Frontal cortex (tissue), 4 donors: ENCODE results near the gene CLDN2. TPM values are rescaled to one million over a fixed set of nuclear protein-coding genes. Genes with fewer than 3 reads are reported as not detected.

Source experiments
- DNase-seq, 2 donors: peaks; one replicate each; pipeline ENCODE4 v3.0.0; 2012; ENCODE audit warnings: low spot score in 2 of 2
- FAIRE-seq: peaks from 2 replicates; lab custom pipeline; 2012; peaks lifted over from hg19 to GRCh38; lab: Jason Lieb, UNC
- total RNA-seq: library from RNA; depleted of rRNA; stranded (reverse); fragments of >200 nt; gene quantifications from one replicate; pipeline ENCODE4 v1.2.3, GENCODE V29; 2014
- donor health status: control.
- donor health status: control.
- donor health status: control.

The CLDN2 gene
- total RNA-seq, 1 donor from 2014 or later, result not detected

- DNase-seq (no peak), FAIRE-seq (no peak)
Measured at GRCh38 chrX:106917830-106918500, 2.2 kb upstream of the CLDN2 start.

GRCh38 chrX:106921637-106922036 is 1.4 kb downstream of the CLDN2 start:
- no peak for DNase-seq
- FAIRE-seq, result no peak

- FAIRE-seq (no peak), DNase-seq (no peak)
Measured at GRCh38 chrX:106927023-106927422, 6.8 kb downstream of the CLDN2 start.

- DNase-seq (no peak), FAIRE-seq (no peak)
Measured at GRCh38 chrX:106927700-106928099, 7.5 kb downstream of the CLDN2 start.

GRCh38 chrX:106928227-106928626 is 8.0 kb downstream of the CLDN2 start:
- no peak for DNase-seq
- no peak for FAIRE-seq

GRCh38 chrX:106931831-106932491 is 11.8 kb downstream of the CLDN2 start:
- no peak for FAIRE-seq
- DNase-seq, result no peak

- DNase-seq (no peak), FAIRE-seq (no peak)
Measured at GRCh38 chrX:106932492-106932923, 12.3 kb downstream of the CLDN2 start.

GRCh38 chrX:106932960-106933537 is 12.8 kb downstream of the CLDN2 start:
- DNase-seq (no peak), FAIRE-seq (no peak)

GRCh38 chrX:106933538-106933961 is 13.3 kb downstream of the CLDN2 start:
- DNase-seq, result no peak
- no peak for FAIRE-seq

- FAIRE-seq (no peak), DNase-seq (no peak)
Measured at GRCh38 chrX:106935175-106935574, 15.0 kb downstream of the CLDN2 start.

- DNase-seq, result no peak
- FAIRE-seq, result no peak
Measured at GRCh38 chrX:106936246-106936645, 16.0 kb downstream of the CLDN2 start.

GRCh38 chrX:106939566-106939965 is 19.4 kb downstream of the CLDN2 start:
- FAIRE-seq (no peak), DNase-seq (no peak)

- DNase-seq, result no peak
- FAIRE-seq, result no peak
Measured at GRCh38 chrX:106940068-106940467, 19.9 kb downstream of the CLDN2 start.

GRCh38 chrX:106946464-106946863 is 26.3 kb downstream of the CLDN2 start:
- DNase-seq, result no peak
- no peak for FAIRE-seq

GRCh38 chrX:106948641-106949040 is 28.4 kb downstream of the CLDN2 start:
- no peak for FAIRE-seq
- no peak for DNase-seq

GRCh38 chrX:106949366-106949765 is 29.2 kb downstream of the CLDN2 start:
- FAIRE-seq (no peak), DNase-seq (no peak)

GRCh38 chrX:106950381-106950780 is 30.2 kb downstream of the CLDN2 start:
- no peak for FAIRE-seq
- DNase-seq, result no peak

GRCh38 chrX:106951230-106951629 is 31.0 kb downstream of the CLDN2 start:
- FAIRE-seq, result no peak
- DNase-seq, result no peak

GRCh38 chrX:106952089-106952488 is 31.9 kb downstream of the CLDN2 start:
- DNase-seq (no peak), FAIRE-seq (no peak)

- no peak for FAIRE-seq
- DNase-seq, result no peak
Measured at GRCh38 chrX:106952538-106952937, 32.3 kb downstream of the CLDN2 start.

- no peak for DNase-seq
Measured at GRCh38 chrX:106952988-106953387, 32.8 kb downstream of the CLDN2 start.

More at GRCh38 chrX:106952988-106953387, 32.8 kb downstream of the CLDN2 start:
- peak; percentile 3 for FAIRE-seq
